ENCODE measurements around the gene TNFRSF14. TPM values are rescaled to one million over a fixed set of nuclear protein-coding genes. Genes with fewer than 3 reads are reported as not detected.

Gene TNFRSF14
- total RNA-seq, 1 donor from 2014 or later: 207 TPM

GRCh38 chr1:2517966-2518365 lies 38.2 kb upstream of the TNFRSF14 start:
- no peaks in the 10 kb centered on the region for H3K27me3 Mint-ChIP-seq
- no peak for DNase-seq
- no peaks in the 10 kb centered on the region for H3K9me3 Mint-ChIP-seq
- H3K36me3 Mint-ChIP-seq (ENCODE audit: low read depth): peaks cover 38% of the 10 kb centered on the region
- no peak overlapping the region for H3K4me3 Mint-ChIP-seq
- H3K27ac Mint-ChIP-seq: no peak overlapping the region
- intact Hi-C loops (cut with micrococcal nuclease): no loop called here
- peaks cover 4% of the 10 kb centered on the region for H3K4me1 Mint-ChIP-seq

GRCh38 chr1:2518528-2518927 lies 37.6 kb upstream of the TNFRSF14 start:
- Mint-ChIP-seq H3K4me3 (no peak overlapping the region), H3K9me3 (no peaks in the 10 kb centered on the region), H3K27me3 (no peaks in the 10 kb centered on the region), H3K4me1 (peaks cover 9% of the 10 kb centered on the region), H3K27ac (no peak overlapping the region), H3K36me3 (ENCODE audit: low read depth) (peaks cover 40% of the 10 kb centered on the region)
- intact Hi-C loops (cut with micrococcal nuclease): no loop called here
- DNase-seq: no peak

- no peaks in the 10 kb centered on the region for H3K9me3 Mint-ChIP-seq
- peaks cover 37% of the 10 kb centered on the region for H3K36me3 Mint-ChIP-seq (ENCODE audit: low read depth)
- no peak overlapping the region for H3K4me3 Mint-ChIP-seq
- DNase-seq: no peak
- H3K27me3 Mint-ChIP-seq: no peaks in the 10 kb centered on the region
- intact Hi-C loops (cut with micrococcal nuclease): no loop called here
- no peak overlapping the region for H3K27ac Mint-ChIP-seq
- H3K4me1 Mint-ChIP-seq: peaks cover 14% of the 10 kb centered on the region
These were observed 37.0 kb upstream of the TNFRSF14 start for GRCh38 chr1:2519029-2519685.

- Mint-ChIP-seq H3K4me3 (no peak overlapping the region), H3K27ac (no peak overlapping the region), H3K4me1 (peaks cover 19% of the 10 kb centered on the region), H3K9me3 (no peaks in the 10 kb centered on the region), H3K36me3 (ENCODE audit: low read depth) (peaks cover 38% of the 10 kb centered on the region), H3K27me3 (no peaks in the 10 kb centered on the region)
- no peak for DNase-seq
- intact Hi-C loops (cut with micrococcal nuclease): loop anchor here (10.0 kb wide), 1 partner anchor 215 kb away; no protein-coding TSS in a partner anchor
These were observed 36.4 kb upstream of the TNFRSF14 start for GRCh38 chr1:2519729-2520128.

GRCh38 chr1:2520206-2520605 lies 36.0 kb upstream of the TNFRSF14 start:
- Mint-ChIP-seq H3K27ac (no peak overlapping the region), H3K4me1 (peaks cover 24% of the 10 kb centered on the region), H3K4me3 (no peak overlapping the region), H3K9me3 (no peaks in the 10 kb centered on the region), H3K27me3 (no peaks in the 10 kb centered on the region), H3K36me3 (ENCODE audit: low read depth) (peaks cover 41% of the 10 kb centered on the region)
- DNase-seq: no peak
- intact Hi-C loops (cut with micrococcal nuclease): loop anchor here (10.0 kb wide), 1 partner anchor 215 kb away; no protein-coding TSS in a partner anchor

GRCh38 chr1:2520806-2521205 lies 35.4 kb upstream of the TNFRSF14 start:
- H3K27ac Mint-ChIP-seq: no peak overlapping the region
- peaks cover 39% of the 10 kb centered on the region for H3K36me3 Mint-ChIP-seq (ENCODE audit: low read depth)

GRCh38 chr1:2522230-2522629 lies 33.9 kb upstream of the TNFRSF14 start:
- H3K36me3 Mint-ChIP-seq (ENCODE audit: low read depth): peaks cover 34% of the 10 kb centered on the region
- no peak overlapping the region for H3K4me3 Mint-ChIP-seq
- peaks cover 30% of the 10 kb centered on the region for H3K4me1 Mint-ChIP-seq
- no peak for DNase-seq
- intact Hi-C loops (cut with micrococcal nuclease): loop anchor here (10.0 kb wide), 1 partner anchor 217 kb away; no protein-coding TSS in a partner anchor
- no peak overlapping the region for H3K27ac Mint-ChIP-seq
- H3K27me3 Mint-ChIP-seq: peaks cover 4% of the 10 kb centered on the region
- H3K9me3 Mint-ChIP-seq: no peaks in the 10 kb centered on the region

More at GRCh38 chr1:2520806-2521205, 35.4 kb upstream of the TNFRSF14 start:
- Mint-ChIP-seq H3K4me3 (no peak overlapping the region), H3K27me3 (no peaks in the 10 kb centered on the region), H3K9me3 (no peaks in the 10 kb centered on the region), H3K4me1 (peaks cover 25% of the 10 kb centered on the region)
- intact Hi-C loops (cut with micrococcal nuclease): loop anchor here (10.0 kb wide), 1 partner anchor 216 kb away; no protein-coding TSS in a partner anchor
- DNase-seq: no peak

- Mint-ChIP-seq H3K27ac (peak overlapping the region; percentile 96), H3K4me3 (peak overlapping the region; percentile 85), H3K27me3 (peaks cover 4% of the 10 kb centered on the region), H3K4me1 (peaks cover 32% of the 10 kb centered on the region), H3K9me3 (no peaks in the 10 kb centered on the region), H3K36me3 (ENCODE audit: low read depth) (peaks cover 30% of the 10 kb centered on the region)
- intact Hi-C loops (cut with micrococcal nuclease): loop anchor here (10.0 kb wide), 1 partner anchor 219 kb away; no protein-coding TSS in a partner anchor
- peak; percentile 72 for DNase-seq
These were observed 32.8 kb upstream of the TNFRSF14 start for GRCh38 chr1:2523191-2523890.

- Mint-ChIP-seq H3K27ac (peak overlapping the region; percentile 96), H3K27me3 (peaks cover 9% of the 10 kb centered on the region), H3K4me1 (peaks cover 36% of the 10 kb centered on the region), H3K9me3 (no peaks in the 10 kb centered on the region), H3K36me3 (ENCODE audit: low read depth) (peaks cover 23% of the 10 kb centered on the region), H3K4me3 (peak overlapping the region; percentile 85)
- DNase-seq: peak; percentile 87
- intact Hi-C loops (cut with micrococcal nuclease): loop anchor here (10.0 kb wide), 1 partner anchor 219 kb away; no protein-coding TSS in a partner anchor
These were observed 32.1 kb upstream of the TNFRSF14 start for GRCh38 chr1:2523891-2524609.

- H3K27me3 Mint-ChIP-seq: peaks cover 10% of the 10 kb centered on the region
- H3K27ac Mint-ChIP-seq: peak overlapping the region; percentile 96
- H3K4me1 Mint-ChIP-seq: peaks cover 36% of the 10 kb centered on the region
- peaks cover 18% of the 10 kb centered on the region for H3K36me3 Mint-ChIP-seq (ENCODE audit: low read depth)
- DNase-seq: no peak
- H3K9me3 Mint-ChIP-seq: no peaks in the 10 kb centered on the region
- H3K4me3 Mint-ChIP-seq: peak overlapping the region; percentile 85
- intact Hi-C loops (cut with micrococcal nuclease): loop anchor here (5.0 to 10.0 kb wide), 2 partner anchors 221 to 328 kb away; no protein-coding TSS in a partner anchor
These were observed 30.6 kb upstream of the TNFRSF14 start for GRCh38 chr1:2525572-2525919.

- peaks cover 11% of the 10 kb centered on the region for H3K36me3 Mint-ChIP-seq (ENCODE audit: low read depth)
- peaks cover 15% of the 10 kb centered on the region for H3K27me3 Mint-ChIP-seq
- H3K27ac Mint-ChIP-seq: peak within 1 kb of the TSS; percentile 96
- DNase-seq: peak; percentile 97
- no peaks in the 10 kb centered on the region for H3K9me3 Mint-ChIP-seq
- intact Hi-C loops (cut with micrococcal nuclease): loop anchor here (1.0 to 10.0 kb wide), 8 partner anchors 21 to 393 kb away; partner anchors contain the start of genes MORN1, PRXL2B and RER1
- peak within 1 kb of the TSS; percentile 85 for H3K4me3 Mint-ChIP-seq
- peaks cover 38% of the 10 kb centered on the region for H3K4me1 Mint-ChIP-seq
These were observed 30.0 kb upstream of the TNFRSF14 start, which contains the start of gene PANK4 for GRCh38 chr1:2525920-2526823. TSS of gene PANK4 (minus strand) at chr1:2526596. CDS start at chr1:2526587, 9 bp downstream.

GRCh38 chr1:2526824-2527555 lies 29.2 kb upstream of the TNFRSF14 start:
- H3K27ac Mint-ChIP-seq: no peak overlapping the region
- peaks cover 38% of the 10 kb centered on the region for H3K4me1 Mint-ChIP-seq
- peaks cover 9% of the 10 kb centered on the region for H3K36me3 Mint-ChIP-seq (ENCODE audit: low read depth)
- H3K9me3 Mint-ChIP-seq: no peaks in the 10 kb centered on the region
- intact Hi-C loops (cut with micrococcal nuclease): loop anchor here (1.0 to 10.0 kb wide), 8 partner anchors 20 to 394 kb away; partner anchors contain the start of genes MORN1, PRXL2B and RER1
- no peak for DNase-seq
- H3K27me3 Mint-ChIP-seq: peaks cover 19% of the 10 kb centered on the region
- peak overlapping the region; percentile 6 for H3K4me3 Mint-ChIP-seq

Measured in activated CD4-positive, alpha-beta T cell treated with anti-CD3 and anti-CD28 coated beads, Interleukin-2, amount 10 ng/mL, durations not matched to agents 24 days and 14 days (primary cell).